BJ (cell line): ENCODE results near the gene RBMS1. TPM values are rescaled to one million over a fixed set of nuclear protein-coding genes. Genes with fewer than 3 reads are reported as not detected.

Experiments
- CTCF ChIA-PET: fragments of 350-600 bp; formaldehyde crosslinking; extraction: SDS; loops from one replicate; lab custom pipeline; 2021; ENCODE audit warnings: antibody characterized with exemption, inconsistent platforms; lab: Yijun Ruan, JAX
- POLR2A ChIA-PET: fragments of 300-600 bp; sonication (Branson Sonifier 250); formaldehyde crosslinking; extraction: SDS; loops from one replicate; lab custom pipeline; 2021; ENCODE audit warnings: antibody characterized with exemption; lab: Charles Lee
- DNase-seq: peaks from one replicate; pipeline ENCODE4 v3.0.0-alpha.2; 2011; ENCODE audit warnings: low read depth
- H3K27me3 ChIP-seq: 2 replicates; pipeline ENCODE4 v1.6.0; 2011; ENCODE audit warnings: low read length; ENCODE audit not compliant: control insufficient read depth, insufficient read depth
- H3K36me3 ChIP-seq: 2 replicates; pipeline ENCODE4 v1.5.1; 2011; ENCODE audit warnings: low read length; ENCODE audit not compliant: control insufficient read depth, insufficient read depth
- H3K4me3 ChIP-seq: 2 replicates; pipeline ENCODE4 v1.5.1; 2011; ENCODE audit warnings: low read depth, mild to moderate bottlenecking, control low read depth, low read length
- CTCF ChIP-seq: IDR thresholded peaks from 2 replicates; pipeline ENCODE4 v1.5.1; 2011; ENCODE audit warnings: low read depth, mild to moderate bottlenecking, control low read depth, inconsistent platforms, low read length, moderate library complexity; ENCODE audit not compliant: insufficient read depth
- polyA plus RNA-seq: library from polyadenylated mRNA; depleted of rRNA; stranded (reverse); fragments of >200 nt; gene quantifications from 2 replicates; pipeline ENCODE4 v1.2.3, GENCODE V29; 2011

Gene RBMS1
- polyA plus RNA-seq, 1 experiment = 80.1 TPM

- Histone ChIP-seq H3K27me3 (no peaks in the 10 kb centered on the region), H3K36me3 (no peaks in the 10 kb centered on the region), H3K4me3 (no peak overlapping the region)
- CTCF ChIA-PET = interaction anchor here (1.0 to 1.3 kb wide), 3 partner anchors 24 to 357 kb away, joined by 3 to 4 read pairs (median 3); no protein-coding TSS in a partner anchor
- POLR2A ChIA-PET = interaction anchor here (0.8 kb wide), 1 partner anchor 31 kb away, joined by 4 read pairs; no protein-coding TSS in a partner anchor
- TF ChIP-seq CTCF = no peak
- DNase-seq = peak; percentile 96
Observed at GRCh38 chr2:160387558-160388262, 105.9 kb downstream of the RBMS1 start.

GRCh38 chr2:160384791-160385190 lies 108.8 kb downstream of the RBMS1 start:
- H3K4me3 ChIP-seq = no peak overlapping the region
- no peaks in the 10 kb centered on the region for H3K36me3 ChIP-seq
- no peak for DNase-seq
- ChIA-PET CTCF (interaction anchor here (1.3 kb wide), 1 partner anchor 610 kb away, joined by 3 read pairs; no protein-coding TSS in a partner anchor), POLR2A (interaction anchor here (0.6 kb wide), 1 partner anchor 286 kb away, joined by 22 read pairs; no protein-coding TSS in a partner anchor)
- H3K27me3 ChIP-seq = no peaks in the 10 kb centered on the region
- no peak for TF ChIP-seq CTCF

GRCh38 chr2:160381425-160381951 lies 112.1 kb downstream of the RBMS1 start:
- ChIA-PET CTCF (interaction anchor here (0.6 kb wide), 1 partner anchor 583 kb away, joined by 3 read pairs; no protein-coding TSS in a partner anchor), POLR2A (no interaction called here)
- TF ChIP-seq CTCF = no peak
- DNase-seq = no peak
- Histone ChIP-seq H3K27me3 (no peaks in the 10 kb centered on the region), H3K36me3 (peaks cover 2% of the 10 kb centered on the region; the same call in 1 of the 2 replicates), H3K4me3 (no peak overlapping the region)

- peaks cover 2% of the 10 kb centered on the region; the same call in 1 of the 2 replicates for H3K36me3 ChIP-seq
- ChIA-PET POLR2A (no interaction called here), CTCF (no interaction called here)
- H3K4me3 ChIP-seq = no peak overlapping the region
- H3K27me3 ChIP-seq = no peaks in the 10 kb centered on the region
- DNase-seq = no peak
- TF ChIP-seq CTCF = no peak
Observed at GRCh38 chr2:160380611-160381010, 113.0 kb downstream of the RBMS1 start.

- Histone ChIP-seq H3K36me3 (peaks cover 2% of the 10 kb centered on the region; the same call in 1 of the 2 replicates), H3K27me3 (no peaks in the 10 kb centered on the region), H3K4me3 (no peak overlapping the region)
- ChIA-PET POLR2A (no interaction called here), CTCF (no interaction called here)
- TF ChIP-seq CTCF = no peak
- DNase-seq = no peak
Observed at GRCh38 chr2:160380000-160380570, 113.5 kb downstream of the RBMS1 start.
